Effector memory CD8-positive, alpha-beta T cell (primary cell): ENCODE data around the gene TP73.

Source experiments
- ATAC-seq: fragments of 150-1000 bp; cut with Tn5 transposase; replicated peaks from 2 replicates; pipeline ENCODE4 v1.10.0; 2021; ENCODE audit warnings: mild to moderate bottlenecking, moderate library complexity
- DNase-seq, 3 experiments: peaks; one replicate each; pipeline ENCODE4 v3.0.0; 2021
- H3K27ac Mint-ChIP-seq, 2 donors: one replicate each; pipeline ENCODE4 v1.8.0; 2022; ENCODE audit warnings: mild to moderate bottlenecking in 2 of 2, mixed read lengths in 2 of 2, moderate library complexity in 2 of 2
- H3K27me3 Mint-ChIP-seq, 2 donors: one replicate each; pipeline ENCODE4 v1.8.0; 2022; ENCODE audit warnings: mixed read lengths in 2 of 2
- H3K36me3 Mint-ChIP-seq: one replicate; pipeline ENCODE4 v1.8.0; 2022; ENCODE audit warnings: mild to moderate bottlenecking, moderate library complexity, mixed read lengths; ENCODE audit not compliant: insufficient read depth
- H3K4me1 Mint-ChIP-seq, 2 donors: one replicate each; pipeline ENCODE4 v1.8.0; 2022; ENCODE audit warnings: low read depth in 2 of 2, mixed read lengths in 2 of 2
- H3K4me3 Mint-ChIP-seq, 2 donors: one replicate each; pipeline ENCODE4 v1.8.0; 2022; ENCODE audit warnings: mild to moderate bottlenecking in 2 of 2, mixed read lengths in 2 of 2, moderate library complexity in 2 of 2
- H3K9me3 Mint-ChIP-seq, 2 donors: one replicate each; pipeline ENCODE4 v1.8.0; 2022; ENCODE audit warnings: mixed read lengths in 2 of 2

Gene TP73

GRCh38 chr1:3657578-3658230 is 5.4 kb downstream of the TP73 start:
- DNase-seq (no peak), ATAC-seq (no peak)
- Mint-ChIP-seq H3K9me3 (no peaks in the 10 kb centered on the region), H3K4me3 (no peak overlapping the region), H3K27me3 (peaks cover 46 to 75% of the 10 kb centered on the region in 2 donors), H3K4me1 (no peaks in the 10 kb centered on the region), H3K27ac (no peak overlapping the region), H3K36me3 (peaks cover 4% of the 10 kb centered on the region)

DNA sequence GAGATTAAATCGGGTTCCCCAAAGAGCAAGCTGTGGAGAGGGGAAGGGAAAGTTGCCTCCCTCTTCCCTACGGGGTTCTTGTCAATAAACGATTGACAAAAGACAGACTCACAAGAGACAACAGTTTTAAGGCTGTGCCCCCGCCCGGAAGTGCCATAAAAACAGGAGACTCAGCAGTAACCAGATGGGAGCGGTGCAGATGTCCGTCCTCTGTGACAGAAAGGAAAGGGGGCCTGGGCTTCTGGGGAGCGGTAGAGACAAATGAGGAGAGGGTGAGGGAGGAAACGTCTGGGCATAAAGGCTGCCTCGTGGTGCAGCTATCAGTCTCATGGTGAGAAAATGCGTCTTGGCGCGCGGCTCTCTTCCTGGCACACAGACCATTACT is 5.9 kb downstream of the TP73 start:
- H3K27ac Mint-ChIP-seq = no peak overlapping the region
- H3K4me1 Mint-ChIP-seq = no peaks in the 10 kb centered on the region
- H3K4me3 Mint-ChIP-seq = no peak overlapping the region
- DNase-seq (no peak), ATAC-seq (no peak)
- peaks cover 47 to 77% of the 10 kb centered on the region in 2 donors for H3K27me3 Mint-ChIP-seq
- no peaks in the 10 kb centered on the region for H3K9me3 Mint-ChIP-seq
- H3K36me3 Mint-ChIP-seq = peaks cover under 1% of the 10 kb centered on the region

GRCh38 chr1:3659093-3659492 is 6.8 kb downstream of the TP73 start:
- H3K27me3 Mint-ChIP-seq = peaks cover 39 to 69% of the 10 kb centered on the region in 2 donors

GRCh38 chr1:3660704-3661103 is 8.4 kb downstream of the TP73 start:
- DNase-seq (no peak), ATAC-seq (no peak)
- no peak overlapping the region for H3K27ac Mint-ChIP-seq
- no peak overlapping the region for H3K4me3 Mint-ChIP-seq
- H3K36me3 Mint-ChIP-seq = no peaks in the 10 kb centered on the region
- H3K9me3 Mint-ChIP-seq = no peaks in the 10 kb centered on the region
- peaks cover 27 to 53% of the 10 kb centered on the region in 2 donors for H3K27me3 Mint-ChIP-seq
- no peaks in the 10 kb centered on the region for H3K4me1 Mint-ChIP-seq

More at GRCh38 chr1:3659093-3659492, 6.8 kb downstream of the TP73 start:
- no peaks in the 10 kb centered on the region for H3K9me3 Mint-ChIP-seq
- no peak for DNase-seq
- ATAC-seq = no peak
- no peak overlapping the region for H3K4me3 Mint-ChIP-seq
- no peak overlapping the region for H3K27ac Mint-ChIP-seq
- H3K36me3 Mint-ChIP-seq = no peaks in the 10 kb centered on the region
- H3K4me1 Mint-ChIP-seq = no peaks in the 10 kb centered on the region

DNA sequence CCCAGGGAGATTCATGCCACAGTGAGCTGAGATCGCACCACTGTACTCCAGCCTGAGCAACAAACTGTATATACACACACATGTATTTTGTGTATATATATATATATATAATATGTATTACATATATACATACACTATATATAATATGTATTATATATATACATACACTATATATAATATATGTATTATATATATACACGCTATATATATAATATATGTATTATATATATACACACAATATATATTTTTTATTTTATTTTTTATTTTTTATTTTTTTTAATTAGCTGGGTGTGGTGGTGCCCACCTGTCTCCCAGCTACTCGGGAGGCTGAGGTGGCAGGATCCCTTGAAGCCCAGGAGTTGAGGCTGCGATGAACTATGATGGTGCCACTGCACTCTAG is 9.3 kb downstream of the TP73 start:
- DNase-seq (no peak), ATAC-seq (no peak)
- Mint-ChIP-seq H3K9me3 (no peaks in the 10 kb centered on the region), H3K27ac (no peak overlapping the region), H3K36me3 (no peaks in the 10 kb centered on the region), H3K27me3 (peaks cover 18 to 49% of the 10 kb centered on the region in 2 donors), H3K4me1 (no peaks in the 10 kb centered on the region), H3K4me3 (no peak overlapping the region)

DNA sequence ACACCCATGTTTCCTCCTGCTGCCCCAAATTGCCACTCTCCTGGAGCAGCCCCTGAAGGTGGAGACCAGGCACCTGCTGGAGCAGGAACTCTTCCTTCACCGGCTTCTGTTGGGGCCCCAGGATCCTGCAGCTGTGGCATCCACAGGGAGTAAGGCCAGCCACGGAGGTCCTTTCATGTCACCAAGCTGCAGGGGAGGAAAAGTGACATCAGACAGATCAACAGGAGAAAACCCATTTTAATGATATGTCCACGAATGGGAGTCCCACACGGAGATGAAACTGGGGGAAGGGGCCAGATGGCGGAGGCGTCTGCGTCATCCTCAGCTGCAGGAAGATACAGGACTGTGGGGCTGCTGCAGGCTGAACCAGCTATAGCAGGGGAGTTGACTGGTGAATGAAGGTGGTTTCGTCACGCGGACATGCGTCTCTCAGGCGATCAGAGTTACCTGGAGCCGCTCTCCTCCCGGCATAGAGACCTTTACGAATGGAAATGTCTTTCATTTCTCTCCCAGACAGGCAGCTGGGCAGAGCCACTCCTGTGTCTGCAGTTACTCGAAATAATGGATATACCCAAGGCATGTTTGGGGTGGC is 9.9 kb downstream of the TP73 start:
- Mint-ChIP-seq H3K27me3 (peaks cover 18 to 49% of the 10 kb centered on the region in 2 donors), H3K4me3 (no peak overlapping the region), H3K4me1 (no peaks in the 10 kb centered on the region), H3K36me3 (no peaks in the 10 kb centered on the region), H3K9me3 (no peaks in the 10 kb centered on the region), H3K27ac (no peak overlapping the region)
- DNase-seq (no peak), ATAC-seq (no peak)

GRCh38 chr1:3663999-3664699 is 11.8 kb downstream of the TP73 start:
- H3K27me3 Mint-ChIP-seq = peaks cover 12 to 42% of the 10 kb centered on the region in 2 donors
- H3K4me3 Mint-ChIP-seq = no peak overlapping the region
- H3K27ac Mint-ChIP-seq = no peak overlapping the region
- DNase-seq (no peak), ATAC-seq (no peak)
- no peaks in the 10 kb centered on the region for H3K4me1 Mint-ChIP-seq
- H3K9me3 Mint-ChIP-seq = no peaks in the 10 kb centered on the region
- no peaks in the 10 kb centered on the region for H3K36me3 Mint-ChIP-seq

GRCh38 chr1:3664700-3665375 is 12.5 kb downstream of the TP73 start:
- Mint-ChIP-seq H3K4me1 (no peaks in the 10 kb centered on the region), H3K27ac (no peak overlapping the region), H3K36me3 (no peaks in the 10 kb centered on the region), H3K27me3 (peaks cover 12 to 44% of the 10 kb centered on the region in 2 donors), H3K9me3 (no peaks in the 10 kb centered on the region), H3K4me3 (no peak overlapping the region)
- DNase-seq (no peak), ATAC-seq (no peak)

GRCh38 chr1:3668148-3668547 is 15.8 kb downstream of the TP73 start:
- H3K9me3 Mint-ChIP-seq = no peaks in the 10 kb centered on the region
- H3K36me3 Mint-ChIP-seq = no peaks in the 10 kb centered on the region
- ATAC-seq = no peak
- no peak overlapping the region for H3K4me3 Mint-ChIP-seq
- peaks cover 2 to 3% of the 10 kb centered on the region in 2 donors for H3K4me1 Mint-ChIP-seq
- no peak for DNase-seq
- H3K27me3 Mint-ChIP-seq = peaks cover 16 to 64% of the 10 kb centered on the region in 2 donors
- no peak overlapping the region for H3K27ac Mint-ChIP-seq

GRCh38 chr1:3668585-3669300 is 16.4 kb downstream of the TP73 start:
- no peaks in the 10 kb centered on the region for H3K9me3 Mint-ChIP-seq
- no peak for ATAC-seq

GRCh38 chr1:3669421-3669821 is 17.1 kb downstream of the TP73 start:
- no peak for ATAC-seq
- DNase-seq = no peak
- Mint-ChIP-seq H3K27ac (no peak overlapping the region), H3K27me3 (peaks cover 19 to 71% of the 10 kb centered on the region in 2 donors), H3K36me3 (no peaks in the 10 kb centered on the region), H3K9me3 (no peaks in the 10 kb centered on the region), H3K4me1 (peaks cover 8 to 10% of the 10 kb centered on the region in 2 donors), H3K4me3 (no peak overlapping the region)

More at GRCh38 chr1:3668585-3669300, 16.4 kb downstream of the TP73 start:
- no peak for DNase-seq
- H3K27me3 Mint-ChIP-seq = peaks cover 19 to 69% of the 10 kb centered on the region in 2 donors
- H3K4me3 Mint-ChIP-seq = no peak overlapping the region
- H3K27ac Mint-ChIP-seq = no peak overlapping the region
- no peaks in the 10 kb centered on the region for H3K36me3 Mint-ChIP-seq
- H3K4me1 Mint-ChIP-seq = peaks cover 8 to 9% of the 10 kb centered on the region in 2 donors

- Mint-ChIP-seq H3K9me3 (no peaks in the 10 kb centered on the region), H3K4me1 (peaks cover 8 to 10% of the 10 kb centered on the region in 2 donors), H3K4me3 (no peak overlapping the region), H3K27me3 (peaks cover 19 to 71% of the 10 kb centered on the region in 2 donors), H3K36me3 (no peaks in the 10 kb centered on the region), H3K27ac (no peak overlapping the region)
- no peak for ATAC-seq
- no peak for DNase-seq
These were observed 17.7 kb downstream of the TP73 start for GRCh38 chr1:3669971-3670431.

- H3K4me1 Mint-ChIP-seq = peaks cover 8 to 16% of the 10 kb centered on the region in 2 donors
- H3K36me3 Mint-ChIP-seq = no peaks in the 10 kb centered on the region
- H3K4me3 Mint-ChIP-seq = no peak overlapping the region
- H3K27me3 Mint-ChIP-seq = peaks cover 19 to 71% of the 10 kb centered on the region in 2 donors
- ATAC-seq = no peak
- no peak overlapping the region for H3K27ac Mint-ChIP-seq
- no peak for DNase-seq
- no peaks in the 10 kb centered on the region for H3K9me3 Mint-ChIP-seq
These were observed 18.5 kb downstream of the TP73 start for GRCh38 chr1:3670823-3671265.
